PFSK-1 (cell line): ENCODE results near the gene CDK10.

ENCODE experiments used
- POLR2AphosphoS5 ChIP-seq: IDR thresholded peaks from 2 replicates; pipeline ENCODE4 v1.6.1; 2012; ENCODE audit warnings: low read depth, mild to moderate bottlenecking, control low read depth, low read length, moderate library complexity
- SIN3A ChIP-seq: IDR thresholded peaks from 2 replicates; pipeline ENCODE4 v1.6.1; 2012; ENCODE audit warnings: mild to moderate bottlenecking, low read length, moderate library complexity, borderline replicate concordance; ENCODE audit not compliant: insufficient read depth
- TAF1 ChIP-seq: IDR thresholded peaks from 2 replicates; pipeline ENCODE4 v1.6.1; 2012; ENCODE audit warnings: low read length, control low read depth, borderline replicate concordance; ENCODE audit not compliant: insufficient read depth
- TF ChIP-seq, protein P1 (sequence below), 2 experiments: IDR thresholded peaks; 2 replicates each; pipeline versions ENCODE4 v1.6.1 to v1.8.0; 2011 to 2012; ENCODE audit warnings: low read depth in 2 of 2, low read length in 2 of 2, control low read depth in 1 of 2, inconsistent platforms in 1 of 2, mild to moderate bottlenecking in 1 of 2, moderate library complexity in 1 of 2; ENCODE audit not compliant: insufficient read depth in 1 of 2

GRCh38 chr16:89739383-89739782 is 52.9 kb downstream of the CDK10 start:
- no peak for TF ChIP-seq TAF1
- TF ChIP-seq, protein P1, sequence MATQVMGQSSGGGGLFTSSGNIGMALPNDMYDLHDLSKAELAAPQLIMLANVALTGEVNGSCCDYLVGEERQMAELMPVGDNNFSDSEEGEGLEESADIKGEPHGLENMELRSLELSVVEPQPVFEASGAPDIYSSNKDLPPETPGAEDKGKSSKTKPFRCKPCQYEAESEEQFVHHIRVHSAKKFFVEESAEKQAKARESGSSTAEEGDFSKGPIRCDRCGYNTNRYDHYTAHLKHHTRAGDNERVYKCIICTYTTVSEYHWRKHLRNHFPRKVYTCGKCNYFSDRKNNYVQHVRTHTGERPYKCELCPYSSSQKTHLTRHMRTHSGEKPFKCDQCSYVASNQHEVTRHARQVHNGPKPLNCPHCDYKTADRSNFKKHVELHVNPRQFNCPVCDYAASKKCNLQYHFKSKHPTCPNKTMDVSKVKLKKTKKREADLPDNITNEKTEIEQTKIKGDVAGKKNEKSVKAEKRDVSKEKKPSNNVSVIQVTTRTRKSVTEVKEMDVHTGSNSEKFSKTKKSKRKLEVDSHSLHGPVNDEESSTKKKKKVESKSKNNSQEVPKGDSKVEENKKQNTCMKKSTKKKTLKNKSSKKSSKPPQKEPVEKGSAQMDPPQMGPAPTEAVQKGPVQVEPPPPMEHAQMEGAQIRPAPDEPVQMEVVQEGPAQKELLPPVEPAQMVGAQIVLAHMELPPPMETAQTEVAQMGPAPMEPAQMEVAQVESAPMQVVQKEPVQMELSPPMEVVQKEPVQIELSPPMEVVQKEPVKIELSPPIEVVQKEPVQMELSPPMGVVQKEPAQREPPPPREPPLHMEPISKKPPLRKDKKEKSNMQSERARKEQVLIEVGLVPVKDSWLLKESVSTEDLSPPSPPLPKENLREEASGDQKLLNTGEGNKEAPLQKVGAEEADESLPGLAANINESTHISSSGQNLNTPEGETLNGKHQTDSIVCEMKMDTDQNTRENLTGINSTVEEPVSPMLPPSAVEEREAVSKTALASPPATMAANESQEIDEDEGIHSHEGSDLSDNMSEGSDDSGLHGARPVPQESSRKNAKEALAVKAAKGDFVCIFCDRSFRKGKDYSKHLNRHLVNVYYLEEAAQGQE (IDR thresholded peaks at IDR 0.05; ENCODE audit: insufficient read depth in 1 of 2, low read depth in 2 of 2, low read length in 2 of 2): no peak
- TF ChIP-seq POLR2AphosphoS5: no peak
- TF ChIP-seq SIN3A: no peak
